ENCODE results near the gene DOCK8. TPM values are rescaled to one million over a fixed set of nuclear protein-coding genes. Genes with fewer than 3 reads are reported as not detected.

Gene DOCK8
- polyA plus RNA-seq, 2 of the 4 experiments (the other 2 are of a cell fraction): 0.27 to 0.68 TPM

DNA sequence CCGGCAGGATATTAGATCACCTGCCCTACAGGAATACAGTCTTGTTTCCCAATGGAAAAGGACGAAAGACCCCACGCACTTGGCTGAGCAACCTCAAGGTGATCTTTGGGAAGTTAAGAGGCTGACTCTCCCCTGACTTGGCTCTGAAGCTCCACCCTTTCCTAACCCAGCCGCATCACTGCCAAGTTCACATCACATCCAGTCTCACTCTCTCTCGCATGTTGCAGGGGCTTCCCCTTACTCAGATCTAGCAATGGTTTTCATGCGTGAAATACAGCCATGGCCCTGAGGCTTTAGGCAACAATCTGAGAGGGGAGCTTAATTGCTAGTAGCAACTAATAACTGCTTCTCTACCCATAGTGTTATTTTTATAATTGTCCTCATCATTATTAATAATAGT lies 211.6 kb downstream of the DOCK8 start (continued):
- TF ChIP-seq NR3C1 (IDR thresholded peaks at IDR 0.05): no peak
- no peak for TF ChIP-seq POLR2A (IDR thresholded peaks at IDR 0.05; ENCODE audit: low read length)
- TF ChIP-seq ZNF302 (CRISPR knock-in tag; IDR thresholded peaks at IDR 0.05): no peak
- no peak for TF ChIP-seq RFX5 (IDR thresholded peaks at IDR 0.05)
- TF ChIP-seq MAFK (IDR thresholded peaks at IDR 0.05; ENCODE audit: partially characterized antibody): no peak
- TF ChIP-seq ZSCAN20 (CRISPR knock-in tag; IDR thresholded peaks at IDR 0.05): no peak

DNA sequence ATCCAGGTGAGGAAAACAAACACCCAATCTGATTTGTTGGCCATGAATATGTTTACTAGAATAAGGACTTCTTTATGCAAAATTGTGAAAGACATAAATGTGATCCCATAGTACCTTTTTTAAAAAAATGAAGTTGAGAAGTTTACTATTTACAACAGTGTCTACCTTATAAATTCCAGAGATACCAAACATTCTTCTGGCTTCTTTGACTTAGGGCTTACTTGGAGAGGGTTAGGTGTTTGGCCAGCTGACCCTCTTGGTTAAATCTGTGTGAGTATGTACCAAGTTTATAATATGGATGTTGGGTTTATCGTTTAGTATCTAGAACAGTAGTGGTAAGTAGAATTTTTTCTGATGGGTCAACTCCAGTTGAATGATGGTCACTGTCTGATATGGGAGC lies 212.3 kb downstream of the DOCK8 start:
- Histone ChIP-seq H3K4me1 (no peaks in the 10 kb centered on the region), H3K4me2 (no peak overlapping the region), H3K9me3 (no peaks in the 10 kb centered on the region), H3K4me3 (no peak overlapping the region), H3K27ac (no peak overlapping the region)
- no peak for DNase-seq (ENCODE audit: low read depth in 1 of 2, low spot score in 1 of 2)
- CTCF ChIA-PET: interaction anchor here (0.6 to 1.5 kb wide), 3 partner anchors 8 to 23 kb away, joined by 3 to 5 read pairs (median 3); no protein-coding TSS in a partner anchor
- TF ChIP-seq CHD4 (IDR thresholded peaks at IDR 0.05; ENCODE audit: borderline replicate concordance) (no peak), FOSL2 (IDR thresholded peaks at IDR 0.05) (no peak), FOSL2 (CRISPR knock-in tag; IDR thresholded peaks at IDR 0.05) (no peak)
- no peak for FAIRE-seq
- POLR2A ChIA-PET: no interaction called here
- 79% methylated on average over 1 of the region's 1 CpG for WGBS (ENCODE audit: missing lambda C conversion rate)
- ATAC-seq: no peak

DNA sequence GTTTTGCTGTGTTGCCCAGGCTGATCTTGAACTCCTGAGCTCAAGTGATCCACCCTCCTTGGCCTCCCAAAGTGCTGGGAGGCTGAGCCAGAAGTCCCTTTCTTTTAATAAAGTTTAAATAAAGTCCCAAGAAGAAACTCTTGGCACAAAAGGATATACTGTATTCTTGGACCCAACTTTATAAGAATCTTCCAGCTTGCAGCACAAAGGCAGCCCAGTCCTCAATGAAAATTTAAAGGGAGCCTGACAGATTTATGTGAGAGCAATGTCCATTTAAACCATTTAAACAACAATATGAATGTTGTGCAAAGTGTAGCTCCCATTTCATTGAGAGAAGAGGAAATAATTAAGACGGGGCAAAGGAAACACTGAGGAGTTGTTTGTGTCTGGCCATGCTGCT lies 217.0 kb downstream of the DOCK8 start:
- ATAC-seq: no peak
- TF ChIP-seq KDM1A (IDR thresholded peaks at IDR 0.05; ENCODE audit: low read depth) (no peak), HOXB13 (CRISPR knock-in tag; IDR thresholded peaks at IDR 0.05; ENCODE audit: low read depth) (no peak), MAFK (IDR thresholded peaks at IDR 0.05; ENCODE audit: partially characterized antibody) (no peak), GATA3 (IDR thresholded peaks at IDR 0.05; ENCODE audit: borderline replicate concordance) (no peak), EHF (CRISPR knock-in tag; IDR thresholded peaks at IDR 0.05) (no peak), NPAS2 (CRISPR knock-in tag; IDR thresholded peaks at IDR 0.05; ENCODE audit: borderline replicate concordance) (no peak), HDAC2 (IDR thresholded peaks at IDR 0.05) (no peak), JUN (IDR thresholded peaks at IDR 0.05) (no peak), KDM5A (IDR thresholded peaks at IDR 0.05) (no peak), ZSCAN20 (CRISPR knock-in tag; IDR thresholded peaks at IDR 0.05) (no peak), POLR2AphosphoS2 (conservative IDR thresholded peaks at IDR 0.05; ENCODE audit: low read length) (no peak)
- TF ChIP-seq, protein P1, sequence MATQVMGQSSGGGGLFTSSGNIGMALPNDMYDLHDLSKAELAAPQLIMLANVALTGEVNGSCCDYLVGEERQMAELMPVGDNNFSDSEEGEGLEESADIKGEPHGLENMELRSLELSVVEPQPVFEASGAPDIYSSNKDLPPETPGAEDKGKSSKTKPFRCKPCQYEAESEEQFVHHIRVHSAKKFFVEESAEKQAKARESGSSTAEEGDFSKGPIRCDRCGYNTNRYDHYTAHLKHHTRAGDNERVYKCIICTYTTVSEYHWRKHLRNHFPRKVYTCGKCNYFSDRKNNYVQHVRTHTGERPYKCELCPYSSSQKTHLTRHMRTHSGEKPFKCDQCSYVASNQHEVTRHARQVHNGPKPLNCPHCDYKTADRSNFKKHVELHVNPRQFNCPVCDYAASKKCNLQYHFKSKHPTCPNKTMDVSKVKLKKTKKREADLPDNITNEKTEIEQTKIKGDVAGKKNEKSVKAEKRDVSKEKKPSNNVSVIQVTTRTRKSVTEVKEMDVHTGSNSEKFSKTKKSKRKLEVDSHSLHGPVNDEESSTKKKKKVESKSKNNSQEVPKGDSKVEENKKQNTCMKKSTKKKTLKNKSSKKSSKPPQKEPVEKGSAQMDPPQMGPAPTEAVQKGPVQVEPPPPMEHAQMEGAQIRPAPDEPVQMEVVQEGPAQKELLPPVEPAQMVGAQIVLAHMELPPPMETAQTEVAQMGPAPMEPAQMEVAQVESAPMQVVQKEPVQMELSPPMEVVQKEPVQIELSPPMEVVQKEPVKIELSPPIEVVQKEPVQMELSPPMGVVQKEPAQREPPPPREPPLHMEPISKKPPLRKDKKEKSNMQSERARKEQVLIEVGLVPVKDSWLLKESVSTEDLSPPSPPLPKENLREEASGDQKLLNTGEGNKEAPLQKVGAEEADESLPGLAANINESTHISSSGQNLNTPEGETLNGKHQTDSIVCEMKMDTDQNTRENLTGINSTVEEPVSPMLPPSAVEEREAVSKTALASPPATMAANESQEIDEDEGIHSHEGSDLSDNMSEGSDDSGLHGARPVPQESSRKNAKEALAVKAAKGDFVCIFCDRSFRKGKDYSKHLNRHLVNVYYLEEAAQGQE (IDR thresholded peaks at IDR 0.05): no peak
- TF ChIP-seq, protein P2, sequence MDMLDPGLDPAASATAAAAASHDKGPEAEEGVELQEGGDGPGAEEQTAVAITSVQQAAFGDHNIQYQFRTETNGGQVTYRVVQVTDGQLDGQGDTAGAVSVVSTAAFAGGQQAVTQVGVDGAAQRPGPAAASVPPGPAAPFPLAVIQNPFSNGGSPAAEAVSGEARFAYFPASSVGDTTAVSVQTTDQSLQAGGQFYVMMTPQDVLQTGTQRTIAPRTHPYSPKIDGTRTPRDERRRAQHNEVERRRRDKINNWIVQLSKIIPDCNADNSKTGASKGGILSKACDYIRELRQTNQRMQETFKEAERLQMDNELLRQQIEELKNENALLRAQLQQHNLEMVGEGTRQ (IDR thresholded peaks at IDR 0.05): no peak
- TF ChIP-seq, protein P3, sequence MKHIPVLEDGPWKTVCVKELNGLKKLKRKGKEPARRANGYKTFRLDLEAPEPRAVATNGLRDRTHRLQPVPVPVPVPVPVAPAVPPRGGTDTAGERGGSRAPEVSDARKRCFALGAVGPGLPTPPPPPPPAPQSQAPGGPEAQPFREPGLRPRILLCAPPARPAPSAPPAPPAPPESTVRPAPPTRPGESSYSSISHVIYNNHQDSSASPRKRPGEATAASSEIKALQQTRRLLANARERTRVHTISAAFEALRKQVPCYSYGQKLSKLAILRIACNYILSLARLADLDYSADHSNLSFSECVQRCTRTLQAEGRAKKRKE (CRISPR knock-in tag; IDR thresholded peaks at IDR 0.05; ENCODE audit: low read depth): no peak
- TF ChIP-seq, protein P4, sequence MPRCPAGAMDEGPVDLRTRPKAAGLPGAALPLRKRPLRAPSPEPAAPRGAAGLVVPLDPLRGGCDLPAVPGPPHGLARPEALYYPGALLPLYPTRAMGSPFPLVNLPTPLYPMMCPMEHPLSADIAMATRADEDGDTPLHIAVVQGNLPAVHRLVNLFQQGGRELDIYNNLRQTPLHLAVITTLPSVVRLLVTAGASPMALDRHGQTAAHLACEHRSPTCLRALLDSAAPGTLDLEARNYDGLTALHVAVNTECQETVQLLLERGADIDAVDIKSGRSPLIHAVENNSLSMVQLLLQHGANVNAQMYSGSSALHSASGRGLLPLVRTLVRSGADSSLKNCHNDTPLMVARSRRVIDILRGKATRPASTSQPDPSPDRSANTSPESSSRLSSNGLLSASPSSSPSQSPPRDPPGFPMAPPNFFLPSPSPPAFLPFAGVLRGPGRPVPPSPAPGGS (IDR thresholded peaks at IDR 0.05): no peak
- no peak for FAIRE-seq
- Histone ChIP-seq H3K9me3 (no peaks in the 10 kb centered on the region), H3K27ac (no peak overlapping the region), H3K4me1 (no peaks in the 10 kb centered on the region), H3K4me2 (no peak overlapping the region), H3K4me3 (no peak overlapping the region)
- DNase-seq (ENCODE audit: low read depth in 1 of 2, low spot score in 1 of 2): no peak
- WGBS (ENCODE audit: missing lambda C conversion rate): 49% methylated on average over 1 of the region's 1 CpG
- POLR2A ChIA-PET: interaction anchor here (0.7 kb wide), 1 partner anchor 91 kb away, joined by 3 read pairs; no protein-coding TSS in a partner anchor
- CTCF ChIA-PET: interaction anchor here (1.0 kb wide), 1 partner anchor 333 kb away, joined by 3 read pairs; no protein-coding TSS in a partner anchor
